K562 (cell line): ENCODE data around the gene CCDC28B. TPM values are rescaled to one million over a fixed set of nuclear protein-coding genes. Genes with fewer than 3 reads are reported as not detected.

Experiments
- ATAC-seq: fragments of 200-7000 bp; cut with Tn5 transposase; 3 replicates; pipeline ENCODE4 v1.9.1; 2020; ENCODE audit warnings: moderate library complexity
- BruUV-seq: library from RNA; stranded (reverse); fragments of 400-500 nt; replicated peaks from 2 replicates; lab custom pipeline; 2021; lab: Mats Ljungman, UMichigan
- CTCF ChIA-PET: fragments of 300-600 bp; formaldehyde crosslinking; extraction: SDS; loops from one replicate; lab custom pipeline; 2021; ENCODE audit warnings: low intra/inter-chr PET ratio; lab: Yijun Ruan, JAX
- POLR2A ChIA-PET: fragments of 300-600, 350-650 bp; sonication (Branson Sonifier 250); formaldehyde crosslinking; extraction: SDS; loops from one replicate; lab custom pipeline; 2021; ENCODE audit warnings: antibody characterized with exemption, inconsistent platforms; lab: Yijun Ruan, JAX
- DNase-seq, 4 experiments: peaks; one replicate each; pipeline versions ENCODE4 v3.0.0 to v3.0.0-alpha.2; 2011 to 2018; ENCODE audit warnings: low spot score in 3 of 4, mixed read lengths in 3 of 4; ENCODE audit errors: extremely low read depth in 1 of 4
- FAIRE-seq: peaks from 2 replicates; lab custom pipeline; 2011; peaks lifted over from hg19 to GRCh38; lab: Jason Lieb, UNC
- H2AFZ ChIP-seq: 2 replicates; pipeline ENCODE4 v1.6.0; 2011; ENCODE audit warnings: low read depth, low read length, control low read depth, inconsistent platforms
- H3K27ac ChIP-seq: fragments of 200-600 bp; 3 replicates; pipeline ENCODE4 v1.8.0; 2011; ENCODE audit warnings: low read depth, mild to moderate bottlenecking, control low read depth, inconsistent platforms, low read length, moderate library complexity, mixed read lengths; ENCODE audit errors: extremely low read depth
- H3K27me3 ChIP-seq, 2 experiments: fragments of 300-600 bp in 1 of 2; 2 replicates in 1 of 2; 3 replicates in 1 of 2; pipeline versions ENCODE4 v1.6.0 to v1.8.0; 2011; ENCODE audit warnings: inconsistent platforms in 2 of 2, low read length in 2 of 2, mild to moderate bottlenecking in 1 of 2, mixed read lengths in 1 of 2, moderate library complexity in 1 of 2; ENCODE audit not compliant: control insufficient read depth in 2 of 2, insufficient read depth in 2 of 2
- H3K36me3 ChIP-seq: fragments of 300-600 bp; 3 replicates; pipeline ENCODE4 v1.8.0; 2011; ENCODE audit warnings: mild to moderate bottlenecking, low read length, inconsistent platforms; ENCODE audit not compliant: control insufficient read depth, insufficient read depth
- H3K4me1 ChIP-seq, 2 experiments: fragments of 200-600 bp in 1 of 2; replicated peaks in 1 of 2; 2 replicates in 1 of 2; 3 replicates in 1 of 2; pipeline versions ENCODE4 v1.5.1 to v1.8.0; 2011; ENCODE audit warnings: inconsistent platforms in 2 of 2, low read length in 2 of 2, mild to moderate bottlenecking in 1 of 2, mixed read lengths in 1 of 2, moderate library complexity in 1 of 2; ENCODE audit not compliant: control insufficient read depth in 2 of 2, insufficient read depth in 2 of 2
- H3K4me2 ChIP-seq: 2 replicates; pipeline ENCODE4 v1.6.1; 2011; ENCODE audit warnings: low read length, control low read depth, inconsistent platforms, mixed read lengths; ENCODE audit not compliant: insufficient read depth
- H3K4me3 ChIP-seq: fragments of 200-600 bp; sonication (generic), shearing (Covaris generic); 2 replicates; pipeline ENCODE4 v1.5.1; 2016; ENCODE audit warnings: control low read depth, inconsistent platforms
- H3K79me2 ChIP-seq: fragments of 200-600 bp; 3 replicates; pipeline ENCODE4 v1.8.0; 2011; ENCODE audit warnings: low read length, inconsistent platforms; ENCODE audit not compliant: control insufficient read depth, insufficient read depth
- H3K9ac ChIP-seq, 2 experiments: 2 replicates each; pipeline versions ENCODE4 v1.6.0 to v1.6.1; 2011; ENCODE audit warnings: low read depth in 2 of 2, low read length in 2 of 2, control low read depth in 1 of 2, inconsistent platforms in 1 of 2, mild to moderate bottlenecking in 1 of 2, mixed read lengths in 1 of 2; ENCODE audit not compliant: insufficient read depth in 1 of 2
- H3K9me1 ChIP-seq: one replicate; pipeline ENCODE4 v1.6.0; 2011; ENCODE audit warnings: inconsistent platforms, mild to moderate bottlenecking, low read length, moderate library complexity; ENCODE audit not compliant: control insufficient read depth, insufficient read depth
- H3K9me3 ChIP-seq: replicated peaks from 2 replicates; pipeline ENCODE4 v1.5.1; 2011; ENCODE audit warnings: low read depth, low read length, inconsistent platforms; ENCODE audit not compliant: control insufficient read depth, insufficient read depth
- H4K20me1 ChIP-seq: replicated peaks from 2 replicates; pipeline ENCODE4 v1.6.1; 2011; ENCODE audit warnings: low read length, inconsistent platforms, mixed read lengths; ENCODE audit not compliant: control insufficient read depth, insufficient read depth
- CTCFL ChIP-seq: IDR thresholded peaks from 2 replicates; pipeline ENCODE4 v1.6.1; 2011; ENCODE audit warnings: borderline replicate concordance, low read depth, mild to moderate bottlenecking, moderate library complexity, low read length; ENCODE audit not compliant: insufficient read depth, poor library complexity, severe bottlenecking
- ESRRA ChIP-seq: fragments of 450-650 bp; IDR thresholded peaks from 2 replicates; pipeline ENCODE4 v1.6.1; 2014; ENCODE audit warnings: low read depth, mild to moderate bottlenecking, moderate library complexity, borderline replicate concordance
- KAT2B ChIP-seq: IDR thresholded peaks from one replicate; pipeline ENCODE4 v1.6.1; 2012; ENCODE audit warnings: low read depth, mild to moderate bottlenecking, control low read depth, inconsistent platforms, low read length, moderate library complexity
- NELFE ChIP-seq: IDR thresholded peaks from 2 replicates; pipeline ENCODE4 v1.6.1; 2011; ENCODE audit warnings: mild to moderate bottlenecking; ENCODE audit not compliant: insufficient read depth, insufficient read length
- NFRKB ChIP-seq: fragments of 450-650 bp; IDR thresholded peaks from 2 replicates; pipeline ENCODE4 v1.6.1; 2016; ENCODE audit warnings: low read depth
- RBM34 ChIP-seq: fragments of 200-400 bp; formaldehyde crosslinking; IDR thresholded peaks from 2 replicates; pipeline ENCODE4 v1.6.1; 2018; ENCODE audit warnings: low read length, borderline replicate concordance; ENCODE audit not compliant: insufficient read depth
- TGIF2 ChIP-seq: sonication (generic); formaldehyde crosslinking; IDR thresholded peaks from 2 replicates; pipeline ENCODE4 v1.8.1; 2022; ENCODE audit warnings: mild to moderate bottlenecking, missing genetic modification reagents, moderate library complexity
- ZFP91 ChIP-seq: sonication (generic); formaldehyde crosslinking; IDR thresholded peaks from 2 replicates; pipeline ENCODE4 v1.8.0; 2022; ENCODE audit warnings: mild to moderate bottlenecking, missing genetic modification reagents
- ZNF354B ChIP-seq: fragments of 250-450 bp; sonication (Bioruptor Pico); IDR thresholded peaks from 2 replicates; pipeline ENCODE4 v1.4.0; 2020
- ZNF76 ChIP-seq: fragments of 250-450 bp; sonication (Bioruptor Pico); IDR thresholded peaks from 2 replicates; pipeline ENCODE4 v1.4.0; 2020; ENCODE audit warnings: mild to moderate bottlenecking, moderate library complexity, borderline replicate concordance
- WGBS: fragments of 100-300 bp; shearing (Covaris generic); methylation state at CpG from one replicate; pipeline ENCODE4 v1.1.6; 2016; ENCODE audit warnings: low coverage, mixed read lengths; ENCODE audit not compliant: insufficient coverage; ENCODE audit errors: missing lambda C conversion rate; 5-methylcytosine and 5-hydroxymethylcytosine counted together
- in situ Hi-C: fragments of 300-500 bp; cut with MboI; formaldehyde crosslinking; loops from 4 replicates; pipeline ENCODE4 v1.15.0; 2018; ENCODE audit warnings: inconsistent platforms, mixed read lengths
- intact Hi-C: fragments of 100-400 bp; cut with micrococcal nuclease; formaldehyde crosslinking; loops from 2 replicates; pipeline ENCODE4 v1.14.2; 2022
- polyA plus RNA-seq, 8 experiments: library from polyadenylated mRNA; depleted of rRNA in 4 of 8; stranded (reverse) in 5 of 8; unstranded in 3 of 8; fragments of >200 nt; fragmentation: Nextera tagmentation in 2 of 8; fragmentation: Illumina TruSeq in 1 of 8; extraction: Ambion mirVana in 2 of 8; extraction: Trizol in 1 of 8; gene quantifications; 2 replicates each; pipeline versions ENCODE4 v1.2.1 to v1.2.3, GENCODE V29; 2011 to 2014; ENCODE audit warnings: inconsistent platforms in 1 of 8, missing spikeins in 1 of 8
- total RNA-seq, 7 experiments: library from RNA; depleted of rRNA in 6 of 7; stranded (reverse); fragments of >200 nt in 6 of 7; fragmentation: Illumina TruSeq in 2 of 7; extraction: Trizol in 2 of 7; gene quantifications; 2 replicates each; pipeline versions ENCODE4 v1.2.1 to v1.2.3, GENCODE V29; 2011 to 2021; ENCODE audit warnings: low replicate concordance in 1 of 7

CCDC28B gene
- total and polyA plus RNA-seq, 9 of the 15 experiments (the other 6 are each of a cell fraction or from before 2014, with no cell fraction given), result 5.7 to 54.5 (median 31.7) TPM

DNA sequence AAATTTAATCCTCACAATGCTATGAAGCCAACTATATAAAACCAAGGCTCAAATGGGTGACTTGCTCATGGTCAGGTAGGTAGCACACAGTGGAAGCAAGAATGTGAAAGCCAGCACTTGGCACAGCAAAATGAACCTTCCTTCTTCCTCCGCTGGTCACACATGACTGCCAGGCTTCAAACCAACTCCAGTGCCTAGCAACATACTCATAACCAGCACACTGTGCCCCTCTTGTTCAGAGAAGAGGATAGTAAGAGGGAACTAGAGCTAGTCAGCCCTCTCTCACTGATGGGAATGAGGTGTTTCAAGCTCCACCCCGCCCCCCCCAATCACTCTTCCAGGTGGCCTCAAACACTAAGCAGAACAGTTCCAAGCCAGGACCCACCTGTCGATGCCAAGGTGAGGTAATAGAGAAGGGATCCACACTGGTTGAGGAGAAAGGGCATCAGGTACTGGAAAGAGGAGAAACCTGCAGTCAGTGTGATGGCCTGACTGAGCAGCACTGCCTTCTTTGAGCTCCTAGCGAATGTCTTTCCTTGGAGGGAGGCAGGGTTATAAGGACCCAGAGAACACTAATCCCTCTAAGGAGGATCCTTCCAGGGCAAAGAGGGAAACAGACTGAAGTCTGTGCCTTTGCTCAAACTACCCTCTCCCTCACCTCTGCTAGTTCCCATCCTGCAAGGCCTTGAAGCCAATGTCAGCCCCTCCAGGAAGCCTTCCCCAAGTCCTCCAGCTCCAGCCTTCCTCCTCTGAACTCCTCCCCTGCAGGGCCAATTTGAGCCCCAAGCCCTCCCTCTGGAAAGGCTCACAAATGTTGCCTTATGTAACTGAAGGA is 20.6 kb downstream of the CCDC28B start (continued):
- TF ChIP-seq ZNF76 (CRISPR knock-in tag) (0 out of 2 replicates have a peak, but pooled peaks have one; percentile 19), NELFE (no peak), NFRKB (0 out of 2 replicates have a peak, but pooled peaks have one; percentile 28), CTCFL (no peak), KAT2B (no peak), RBM34 (no peak)

DNA sequence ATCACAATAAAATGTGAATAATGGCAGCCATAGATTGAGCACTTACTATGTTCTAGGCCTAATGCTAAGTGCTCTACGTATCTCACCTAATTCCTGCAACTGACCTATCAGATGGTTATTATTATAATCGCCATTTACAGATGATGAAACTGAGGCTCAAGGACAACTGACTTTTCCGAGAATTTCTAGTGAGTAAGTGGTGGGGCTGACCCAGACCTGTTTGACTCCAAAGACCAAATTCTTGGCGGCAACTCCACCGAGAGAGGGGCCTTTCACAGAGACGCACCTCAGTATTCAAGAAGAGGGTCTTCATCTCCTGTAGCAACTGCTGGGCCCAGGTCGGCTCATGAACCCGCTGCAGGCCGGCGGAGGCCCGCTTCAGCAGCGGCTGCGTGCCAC is 21.2 kb downstream of the CCDC28B start:
- ChIA-PET CTCF (interaction anchor here (0.7 kb wide), 1 partner anchor 88 kb away, joined by 3 read pairs; no protein-coding TSS in a partner anchor), POLR2A (interaction anchor here (1.0 to 1.9 kb wide), 4 partner anchors 11 to 114 kb away, joined by 3 to 14 read pairs (median 4); partner anchors contain the start of genes DCDC2B and MARCKSL1)
- Histone ChIP-seq H3K9ac (peak overlapping the region; percentile 94 to 96), H3K27ac (peak overlapping the region; percentile 90), H3K9me3 (no peaks in the 10 kb centered on the region), H3K9me1 (no peaks in the 10 kb centered on the region), H3K36me3 (peaks cover 51% of the 10 kb centered on the region), H3K4me2 (peak overlapping the region; percentile 98), H2AFZ (peak overlapping the region; percentile 90), H3K4me1 (peaks cover 19 to 22% of the 10 kb centered on the region in 2 experiments; a peak in 4 of 5 replicates), H3K4me3 (peak overlapping the region; percentile 80), H3K79me2 (peaks cover 49% of the 10 kb centered on the region), H3K27me3 (no peaks in the 10 kb centered on the region), H4K20me1 (no peaks in the 10 kb centered on the region)
- intact Hi-C loops, result no loop called here
- BruUV-seq, result TSS peak; percentile 60
- peak; percentile 21; the same call in 2 of the 3 replicates for ATAC-seq
- FAIRE-seq, result no peak
- 2% methylated on average over 13 of the region's 13 CpGs for WGBS
- in situ Hi-C loops, result no loop called here
- DNase-seq, result no peak
- TF ChIP-seq ZFP91 (no peak), ZNF354B (CRISPR knock-in tag) (no peak), ESRRA (peak; percentile 89), TGIF2 (CRISPR knock-in tag) (no peak)
